Measurements from ENCODE around the gene EPB41L1. TPM values are rescaled to one million over a fixed set of nuclear protein-coding genes. Genes with fewer than 3 reads are reported as not detected.

Gene EPB41L1
- polyA plus RNA-seq, 1 donor from 2014 or later, result 38.2 TPM

DNA sequence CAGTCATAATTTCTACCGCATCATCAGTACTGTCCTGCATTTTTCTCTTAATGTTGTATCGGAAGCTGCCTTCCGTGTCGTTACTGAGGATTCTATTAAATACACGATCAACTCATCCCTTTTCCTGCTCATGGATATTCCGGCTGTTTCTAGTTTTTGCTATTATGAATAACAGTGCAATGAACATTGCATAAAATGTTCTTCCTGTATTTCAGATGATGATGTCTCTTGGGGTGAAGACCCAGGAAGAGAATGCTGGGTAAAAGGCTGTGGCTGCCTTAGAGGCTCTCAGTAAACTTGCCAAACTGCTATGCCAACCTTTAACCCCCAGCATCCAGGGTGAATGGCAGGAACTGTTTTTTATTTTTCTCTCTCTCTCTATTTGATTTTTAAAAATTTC, 24.1 kb upstream of the EPB41L1 start:
- H3K9me2 ChIP-seq (ENCODE audit: insufficient read depth, low read length), result no peaks in the 10 kb centered on the region
- H3K27ac ChIP-seq (ENCODE audit: low read length), result peak overlapping the region; percentile 59
- H3F3A ChIP-seq (ENCODE audit: insufficient read depth, low read length, poor library complexity, severe bottlenecking), result no peaks in the 10 kb centered on the region
- no peaks in the 10 kb centered on the region for H3K9me3 ChIP-seq (ENCODE audit: low read length)
- H2AFZ ChIP-seq (ENCODE audit: low read depth, low read length), result no peak overlapping the region
- H3K4me3 ChIP-seq (ENCODE audit: low read length), result no peak overlapping the region
- TF ChIP-seq, protein P1, sequence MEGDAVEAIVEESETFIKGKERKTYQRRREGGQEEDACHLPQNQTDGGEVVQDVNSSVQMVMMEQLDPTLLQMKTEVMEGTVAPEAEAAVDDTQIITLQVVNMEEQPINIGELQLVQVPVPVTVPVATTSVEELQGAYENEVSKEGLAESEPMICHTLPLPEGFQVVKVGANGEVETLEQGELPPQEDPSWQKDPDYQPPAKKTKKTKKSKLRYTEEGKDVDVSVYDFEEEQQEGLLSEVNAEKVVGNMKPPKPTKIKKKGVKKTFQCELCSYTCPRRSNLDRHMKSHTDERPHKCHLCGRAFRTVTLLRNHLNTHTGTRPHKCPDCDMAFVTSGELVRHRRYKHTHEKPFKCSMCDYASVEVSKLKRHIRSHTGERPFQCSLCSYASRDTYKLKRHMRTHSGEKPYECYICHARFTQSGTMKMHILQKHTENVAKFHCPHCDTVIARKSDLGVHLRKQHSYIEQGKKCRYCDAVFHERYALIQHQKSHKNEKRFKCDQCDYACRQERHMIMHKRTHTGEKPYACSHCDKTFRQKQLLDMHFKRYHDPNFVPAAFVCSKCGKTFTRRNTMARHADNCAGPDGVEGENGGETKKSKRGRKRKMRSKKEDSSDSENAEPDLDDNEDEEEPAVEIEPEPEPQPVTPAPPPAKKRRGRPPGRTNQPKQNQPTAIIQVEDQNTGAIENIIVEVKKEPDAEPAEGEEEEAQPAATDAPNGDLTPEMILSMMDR (IDR thresholded peaks at IDR 0.05; ENCODE audit: poor library complexity, severe bottlenecking), result no peak
- TF ChIP-seq TAF1 (IDR thresholded peaks at IDR 0.05; ENCODE audit: low read depth) (no peak), POLR2AphosphoS5 (IDR thresholded peaks at IDR 0.05) (no peak), REST (IDR thresholded peaks at IDR 0.05; ENCODE audit: borderline replicate concordance) (no peak), RAD21 (conservative IDR thresholded peaks at IDR 0.05) (no peak)
- H3K9ac ChIP-seq (ENCODE audit: low read length), result no peak overlapping the region
- no peak overlapping the region for H3K4me2 ChIP-seq (ENCODE audit: low read length)
- H3K36me3 ChIP-seq (ENCODE audit: insufficient read depth, low read length), result no peaks in the 10 kb centered on the region
- no peaks in the 10 kb centered on the region for H3K79me2 ChIP-seq (replicated peaks; ENCODE audit: insufficient read depth, low read length)
- no peaks in the 10 kb centered on the region for H4K20me1 ChIP-seq (ENCODE audit: insufficient read depth)
- H3K27me3 ChIP-seq (ENCODE audit: insufficient read depth, low read depth, low read length), result no peaks in the 10 kb centered on the region

DNA sequence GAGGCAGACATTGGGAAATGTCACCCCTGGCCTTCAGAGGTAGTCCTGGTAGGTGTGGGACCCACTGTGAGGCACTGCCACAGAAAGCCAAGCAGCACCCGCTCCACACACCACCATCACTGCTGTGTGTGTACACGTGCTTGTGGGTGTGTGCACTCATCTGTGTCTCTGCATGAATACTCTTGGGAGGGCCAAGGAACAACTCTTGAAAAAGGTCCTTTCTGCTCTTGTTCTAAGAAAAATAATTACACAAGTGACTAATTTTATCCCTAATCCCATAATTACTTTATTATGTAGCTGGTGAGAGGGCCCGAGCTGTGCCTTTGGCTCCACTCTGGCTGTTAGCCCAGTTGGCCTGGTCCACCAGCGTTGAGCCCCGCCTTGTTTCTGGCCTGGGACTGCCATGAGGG, 21.7 kb upstream of the EPB41L1 start:
- Histone ChIP-seq H3K79me2 (replicated peaks; ENCODE audit: insufficient read depth, low read length) (no peaks in the 10 kb centered on the region), H3K9me3 (ENCODE audit: low read length) (no peaks in the 10 kb centered on the region), H3K36me3 (ENCODE audit: insufficient read depth, low read length) (no peaks in the 10 kb centered on the region), H3K9me2 (ENCODE audit: insufficient read depth, low read length) (no peaks in the 10 kb centered on the region), H3K4me2 (ENCODE audit: low read length) (no peak overlapping the region), H4K20me1 (ENCODE audit: insufficient read depth) (no peaks in the 10 kb centered on the region), H2AFZ (ENCODE audit: low read depth, low read length) (no peak overlapping the region), H3F3A (ENCODE audit: insufficient read depth, low read length, poor library complexity, severe bottlenecking) (no peaks in the 10 kb centered on the region), H3K4me3 (ENCODE audit: low read length) (no peak overlapping the region), H3K27me3 (ENCODE audit: insufficient read depth, low read depth, low read length) (no peaks in the 10 kb centered on the region), H3K27ac (ENCODE audit: low read length) (no peak overlapping the region), H3K9ac (ENCODE audit: low read length) (no peak overlapping the region)
- TF ChIP-seq SMC3 (conservative IDR thresholded peaks at IDR 0.05; ENCODE audit: poor library complexity) (no peak), RAD21 (conservative IDR thresholded peaks at IDR 0.05) (no peak), POLR2AphosphoS5 (IDR thresholded peaks at IDR 0.05) (no peak), EZH2 (IDR thresholded peaks at IDR 0.05; ENCODE audit: borderline replicate concordance, insufficient read depth, low read length, poor library complexity, severe bottlenecking) (no peak), MXI1 (conservative IDR thresholded peaks at IDR 0.05; ENCODE audit: poor library complexity, severe bottlenecking) (no peak), TAF1 (IDR thresholded peaks at IDR 0.05; ENCODE audit: low read depth) (no peak), EP300 (conservative IDR thresholded peaks at IDR 0.05; ENCODE audit: poor library complexity, severe bottlenecking) (no peak), REST (IDR thresholded peaks at IDR 0.05; ENCODE audit: borderline replicate concordance) (no peak)
- TF ChIP-seq, protein P1 (IDR thresholded peaks at IDR 0.05; ENCODE audit: poor library complexity, severe bottlenecking), result no peak
